Activated B cell treated with CpG ODN at 0.5 μM for 24 hours (primary cell): ENCODE data around the gene MSI2. TPM values are rescaled to one million over a fixed set of nuclear protein-coding genes. Genes with fewer than 3 reads are reported as not detected.
A peak's percentile ranks its signal among the peaks of the same experiment; 100 is the strongest.

Experiments
- ATAC-seq: fragments of 200-7000 bp; cut with Tn5 transposase; one replicate; pipeline ENCODE4 v1.10.0; 2021; ENCODE audit warnings: low read depth, mild to moderate bottlenecking, moderate library complexity
- CTCF ChIA-PET: fragments of 350-600 bp; sonication (Branson Sonifier 250); formaldehyde crosslinking; loops from one replicate; lab custom pipeline; 2021; ENCODE audit warnings: antibody characterized with exemption; lab: Charles Lee
- POLR2A ChIA-PET: fragments of 350-600 bp; sonication (Branson Sonifier 250); formaldehyde crosslinking; loops from one replicate; lab custom pipeline; 2021; ENCODE audit warnings: antibody characterized with exemption; lab: Charles Lee
- DNase-seq: peaks from one replicate; pipeline ENCODE4 v3.0.0; 2022
- H3K27ac Mint-ChIP-seq: one replicate; pipeline ENCODE4 v1.8.0; 2020; ENCODE audit warnings: mixed read lengths
- H3K27me3 Mint-ChIP-seq: one replicate; pipeline ENCODE4 v1.8.0; 2021; ENCODE audit warnings: mixed read lengths
- H3K36me3 Mint-ChIP-seq: one replicate; pipeline ENCODE4 v1.8.0; 2021; ENCODE audit warnings: low read depth, mixed read lengths
- H3K4me1 Mint-ChIP-seq: one replicate; pipeline ENCODE4 v1.8.0; 2021; ENCODE audit warnings: mixed read lengths
- H3K4me3 Mint-ChIP-seq: one replicate; pipeline ENCODE4 v1.8.0; 2020; ENCODE audit warnings: mild to moderate bottlenecking, mixed read lengths
- H3K9me3 Mint-ChIP-seq: one replicate; pipeline ENCODE4 v1.8.0; 2020; ENCODE audit warnings: mixed read lengths
- intact Hi-C: fragments of 100-400 bp; cut with micrococcal nuclease; formaldehyde crosslinking; loops from one replicate; pipeline ENCODE4 v1.15.1; 2024
- total RNA-seq: library from RNA; stranded (reverse); gene quantifications from 2 replicates; pipeline ENCODE4 v1.2.3, GENCODE V29; 2022
- TF ChIP-seq, protein P1 (sequence below): fragments of 200-600 bp; IDR thresholded peaks from one replicate; pipeline ENCODE4 v1.8.0; 2022; ENCODE audit warnings: antibody characterized with exemption, mild to moderate bottlenecking

The MSI2 gene
- total RNA-seq, 1 donor from 2014 or later: 102 TPM

DNA sequence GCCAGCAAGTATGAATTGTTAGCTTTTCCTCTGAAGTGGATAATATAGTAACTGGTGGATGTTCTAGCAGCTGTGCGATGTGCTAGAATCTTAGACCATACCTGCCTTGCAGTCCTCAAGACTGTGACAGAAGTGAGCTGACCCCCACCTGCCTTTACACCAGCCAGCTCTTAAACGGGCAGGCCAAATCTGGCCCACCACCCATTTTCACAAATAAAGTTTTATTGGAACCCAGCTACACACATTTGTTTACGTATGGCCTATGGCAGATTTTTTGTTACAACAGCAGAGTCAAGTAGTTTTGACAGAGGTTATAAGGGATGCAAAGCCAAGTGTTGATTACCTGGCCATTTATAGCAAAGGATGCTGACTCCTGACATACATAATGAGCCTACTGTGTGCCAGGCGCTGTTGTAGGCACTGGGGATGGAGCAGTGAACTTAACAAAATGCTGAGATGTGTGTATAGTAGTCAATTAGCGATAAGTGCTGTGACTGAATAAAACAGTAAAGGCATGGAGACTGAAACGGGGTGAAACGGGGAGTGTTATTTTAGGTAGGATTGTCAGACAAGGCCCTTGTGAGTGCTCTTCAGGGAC lies 79.0 kb downstream of the MSI2 start:
- Mint-ChIP-seq H3K4me1 (peaks cover 21% of the 10 kb centered on the region), H3K36me3 (peaks cover 5% of the 10 kb centered on the region), H3K4me3 (no peak overlapping the region), H3K27me3 (no peaks in the 10 kb centered on the region), H3K27ac (no peak overlapping the region), H3K9me3 (no peaks in the 10 kb centered on the region)
- CTCF ChIA-PET: no interaction called here
- POLR2A ChIA-PET: interaction anchor here (0.6 kb wide), 1 partner anchor 78 kb away, joined by 3 read pairs; no protein-coding TSS in a partner anchor
- intact Hi-C loops: loop anchor here (5.0 kb wide), 4 partner anchors 48 to 127 kb away; partner anchors contain the start of gene MSI2
- DNase-seq: no peak
- ATAC-seq: no peak
- TF ChIP-seq, protein P1, sequence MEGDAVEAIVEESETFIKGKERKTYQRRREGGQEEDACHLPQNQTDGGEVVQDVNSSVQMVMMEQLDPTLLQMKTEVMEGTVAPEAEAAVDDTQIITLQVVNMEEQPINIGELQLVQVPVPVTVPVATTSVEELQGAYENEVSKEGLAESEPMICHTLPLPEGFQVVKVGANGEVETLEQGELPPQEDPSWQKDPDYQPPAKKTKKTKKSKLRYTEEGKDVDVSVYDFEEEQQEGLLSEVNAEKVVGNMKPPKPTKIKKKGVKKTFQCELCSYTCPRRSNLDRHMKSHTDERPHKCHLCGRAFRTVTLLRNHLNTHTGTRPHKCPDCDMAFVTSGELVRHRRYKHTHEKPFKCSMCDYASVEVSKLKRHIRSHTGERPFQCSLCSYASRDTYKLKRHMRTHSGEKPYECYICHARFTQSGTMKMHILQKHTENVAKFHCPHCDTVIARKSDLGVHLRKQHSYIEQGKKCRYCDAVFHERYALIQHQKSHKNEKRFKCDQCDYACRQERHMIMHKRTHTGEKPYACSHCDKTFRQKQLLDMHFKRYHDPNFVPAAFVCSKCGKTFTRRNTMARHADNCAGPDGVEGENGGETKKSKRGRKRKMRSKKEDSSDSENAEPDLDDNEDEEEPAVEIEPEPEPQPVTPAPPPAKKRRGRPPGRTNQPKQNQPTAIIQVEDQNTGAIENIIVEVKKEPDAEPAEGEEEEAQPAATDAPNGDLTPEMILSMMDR: no peak

DNA sequence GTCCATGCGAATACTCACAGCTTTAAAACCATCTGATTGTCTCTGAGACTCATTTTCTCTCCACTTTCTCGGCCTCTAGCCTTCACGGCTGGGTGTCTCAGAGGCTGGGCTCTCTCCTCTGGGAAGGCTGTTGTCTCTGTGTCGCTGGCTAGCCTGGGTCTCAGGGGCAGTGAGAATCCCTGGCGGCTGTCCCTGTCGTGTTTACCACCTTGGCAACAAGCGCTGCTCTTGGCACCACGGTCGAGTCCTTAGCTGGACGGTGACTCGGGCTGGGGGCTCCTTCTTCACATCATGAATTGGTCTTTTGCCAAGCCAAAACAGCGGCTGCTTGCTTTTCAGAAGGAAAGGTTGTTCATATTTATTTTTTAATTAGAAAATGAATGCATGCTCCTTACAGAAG lies 81.1 kb downstream of the MSI2 start:
- TF ChIP-seq, protein P1: no peak
- H3K27ac Mint-ChIP-seq: no peak overlapping the region
- no peaks in the 10 kb centered on the region for H3K27me3 Mint-ChIP-seq
- CTCF ChIA-PET: no interaction called here
- intact Hi-C loops: loop anchor here (5.0 kb wide), 4 partner anchors 50 to 125 kb away; partner anchors contain the start of gene MSI2
- POLR2A ChIA-PET: no interaction called here
- ATAC-seq: no peak
- peaks cover 26% of the 10 kb centered on the region for H3K4me1 Mint-ChIP-seq
- no peak for DNase-seq
- no peak overlapping the region for H3K4me3 Mint-ChIP-seq
- peaks cover 13% of the 10 kb centered on the region for H3K36me3 Mint-ChIP-seq
- H3K9me3 Mint-ChIP-seq: no peaks in the 10 kb centered on the region

DNA sequence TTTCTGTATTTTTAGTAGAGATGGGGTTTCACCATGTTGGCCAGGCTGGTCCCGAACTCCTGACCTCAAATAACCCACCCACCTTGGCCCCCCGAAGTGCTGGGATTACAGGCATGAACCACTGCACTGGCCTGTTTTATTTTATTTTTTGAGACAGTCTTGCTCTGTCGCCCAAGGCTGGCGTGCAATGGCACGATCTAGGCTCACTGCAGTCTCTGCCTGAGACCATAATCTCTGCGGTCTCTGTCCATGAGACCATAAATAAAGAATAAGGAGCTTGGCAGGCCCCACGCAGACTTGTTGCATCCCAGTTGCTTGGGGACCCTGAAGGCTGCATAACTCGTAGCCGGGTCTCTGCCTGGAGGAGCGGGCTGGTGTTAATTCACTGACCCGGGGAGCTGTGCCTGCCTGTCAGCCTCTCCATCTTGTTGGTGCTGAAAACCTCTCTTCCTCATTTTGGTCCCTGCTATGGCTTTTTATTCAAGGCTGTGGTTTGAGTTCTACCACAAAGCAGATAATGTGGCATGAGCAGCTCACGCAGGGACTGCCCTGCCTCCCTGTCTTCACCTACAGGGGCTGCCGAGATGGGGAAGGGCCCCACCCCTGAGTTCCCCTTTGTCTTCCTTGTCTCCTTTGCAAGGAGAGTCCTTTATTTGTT lies 82.1 kb downstream of the MSI2 start:
- H3K27ac Mint-ChIP-seq: peak overlapping the region; percentile 36
- peaks cover 15% of the 10 kb centered on the region for H3K36me3 Mint-ChIP-seq
- DNase-seq: peak; percentile 28
- ChIA-PET CTCF (interaction anchor here (1.1 kb wide), 1 partner anchor 80 kb away, joined by 3 read pairs; no protein-coding TSS in a partner anchor), POLR2A (interaction anchor here (0.9 to 1.4 kb wide), 3 partner anchors 18 to 105 kb away, joined by 3 read pairs; partner anchors contain the start of gene MSI2)
- peak overlapping the region; percentile 58 for H3K4me3 Mint-ChIP-seq
- no peaks in the 10 kb centered on the region for H3K27me3 Mint-ChIP-seq
- peak; percentile 95 for ATAC-seq
- intact Hi-C loops: loop anchor here (5.0 kb wide), 4 partner anchors 51 to 124 kb away; partner anchors contain the start of gene MSI2
- peaks cover 26% of the 10 kb centered on the region for H3K4me1 Mint-ChIP-seq
- TF ChIP-seq, protein P1: no peak
- H3K9me3 Mint-ChIP-seq: no peaks in the 10 kb centered on the region

DNA sequence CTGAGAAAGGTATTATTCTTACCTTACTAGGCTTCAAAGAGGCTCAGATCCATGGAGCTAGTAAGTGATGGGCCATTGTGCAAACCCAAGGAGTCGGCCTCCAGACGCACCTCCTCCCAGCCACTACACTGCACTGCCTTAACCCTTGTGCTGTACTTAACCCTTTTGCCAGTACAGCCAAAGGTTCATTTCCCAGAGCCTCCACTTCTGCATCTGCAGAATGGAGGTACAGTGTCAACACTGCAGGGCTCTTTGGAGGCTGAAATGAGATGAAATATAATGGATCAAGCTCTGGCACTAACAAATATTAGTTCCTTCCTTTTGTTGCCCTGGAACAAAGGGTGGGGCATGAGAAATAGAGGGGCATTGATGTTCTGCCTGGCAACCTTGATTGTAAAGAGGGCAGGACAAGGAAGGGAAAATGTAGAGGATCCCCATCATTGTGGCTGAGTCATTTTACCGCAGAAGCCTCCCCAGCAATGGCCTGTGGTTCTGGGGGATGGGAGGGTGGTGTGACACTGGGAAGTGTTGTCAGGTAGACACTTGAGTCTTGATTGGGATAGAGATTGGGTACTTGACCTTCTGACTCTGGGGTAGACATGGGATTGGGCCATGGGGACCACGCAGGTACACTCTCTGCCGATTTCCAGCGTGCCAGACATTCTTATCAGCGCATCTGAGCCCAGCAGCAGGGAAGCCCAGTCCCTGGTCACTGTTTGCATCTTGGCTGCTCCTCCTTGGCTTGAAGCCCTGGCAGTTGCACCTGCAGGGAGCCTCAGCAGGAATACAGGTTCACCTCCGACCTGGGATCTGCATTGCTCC lies 84.0 kb downstream of the MSI2 start:
- Mint-ChIP-seq H3K9me3 (no peaks in the 10 kb centered on the region), H3K4me1 (peaks cover 26% of the 10 kb centered on the region), H3K27me3 (no peaks in the 10 kb centered on the region), H3K36me3 (peaks cover 19% of the 10 kb centered on the region), H3K4me3 (no peak overlapping the region), H3K27ac (no peak overlapping the region)
- ATAC-seq: no peak
- TF ChIP-seq, protein P1: no peak
- intact Hi-C loops: no loop called here
- POLR2A ChIA-PET: no interaction called here
- CTCF ChIA-PET: no interaction called here
- DNase-seq: no peak
